HCT116 (cell line): ENCODE measurements around the gene MEF2B. TPM values are rescaled to one million over a fixed set of nuclear protein-coding genes. Genes with fewer than 3 reads are reported as not detected.

Experiments used
- ATAC-seq: fragments of 200-7000 bp; cut with Tn5 transposase; 2 replicates; pipeline ENCODE4 v1.9.1; 2020; ENCODE audit warnings: mild to moderate bottlenecking, moderate library complexity
- BruUV-seq: library from RNA; stranded (reverse); fragments of 400-500 nt; replicated peaks from 2 replicates; lab custom pipeline; 2021; lab: Mats Ljungman, UMichigan
- CTCF ChIA-PET: fragments of 300-600 bp; sonication (Branson Sonifier 250); formaldehyde crosslinking; loops from one replicate; lab custom pipeline; 2021; ENCODE audit warnings: antibody characterized with exemption; lab: Charles Lee
- POLR2A ChIA-PET: fragments of 300-600, 350-600 bp; sonication (Branson Sonifier 250); formaldehyde crosslinking; loops from one replicate; lab custom pipeline; 2021; ENCODE audit warnings: antibody characterized with exemption; lab: Charles Lee
- RAD21 ChIA-PET, 2 experiments: fragments of 300-600 bp; sonication (Branson Sonifier 250); formaldehyde crosslinking; loops; one replicate each; lab custom pipeline; 2023; ENCODE audit warnings: low total read pairs in 2 of 2; ENCODE audit not compliant: uncharacterized antibody in 2 of 2, unreplicated experiment in 2 of 2, low non-redundant PET in 1 of 2; lab: Charles Lee
- DNase-seq: peaks from one replicate; pipeline ENCODE4 v3.0.0-alpha.2; 2010; ENCODE audit warnings: low read depth, low spot score
- H2AFZ ChIP-seq: fragments of 200-600 bp; shearing (Covaris generic), sonication (generic); 2 replicates; pipeline ENCODE4 v1.6.1; 2017; ENCODE audit warnings: low read depth, mixed run types, mixed read lengths, antibody characterized with exemption, low read length; ENCODE audit not compliant: poor library complexity, severe bottlenecking
- H3K27ac ChIP-seq: 2 replicates; pipeline ENCODE4 v1.5.1; 2012; ENCODE audit warnings: low read depth, low read length
- H3K27me3 ChIP-seq: fragments of 200-600 bp; sonication (generic); 2 replicates; pipeline ENCODE4 v1.6.1; 2016; ENCODE audit warnings: mixed run types, low read length, mixed read lengths; ENCODE audit not compliant: insufficient read depth
- H3K36me3 ChIP-seq, 2 experiments: fragments of 200-500 bp in 1 of 2; fragments of 200-600 bp in 1 of 2; sonication (Bioruptor generic) in 1 of 2; sonication (generic) in 1 of 2; 2 replicates each; pipeline versions ENCODE4 v1.5.1 to v1.6.1; 2014 to 2016; ENCODE audit warnings: low read length in 2 of 2, inconsistent platforms in 1 of 2, mixed read lengths in 1 of 2, mixed run types in 1 of 2; ENCODE audit not compliant: insufficient read depth in 2 of 2, control insufficient read depth in 1 of 2
- H3K4me1 ChIP-seq, 2 experiments: fragments of 200-600 bp in 1 of 2; sonication (generic) in 1 of 2; 2 replicates each; pipeline versions ENCODE4 v1.5.1 to v1.6.1; 2012 to 2017; ENCODE audit warnings: low read length in 2 of 2, inconsistent platforms in 1 of 2, mild to moderate bottlenecking in 1 of 2, mixed read lengths in 1 of 2, mixed run types in 1 of 2, moderate library complexity in 1 of 2; ENCODE audit not compliant: insufficient read depth in 2 of 2, control insufficient read depth in 1 of 2
- H3K4me2 ChIP-seq: fragments of 200-600 bp; sonication (generic); 2 replicates; pipeline ENCODE4 v1.6.1; 2017; ENCODE audit warnings: mixed run types, low read length, mixed read lengths
- H3K4me3 ChIP-seq, 2 experiments: fragments of 200-600 bp in 1 of 2; sonication (generic) in 1 of 2; replicated peaks in 1 of 2; 2 replicates each; pipeline ENCODE4 v1.5.1; 2011 to 2016; ENCODE audit warnings: low read length in 2 of 2, control low read depth in 1 of 2, low read depth in 1 of 2, mild to moderate bottlenecking in 1 of 2, mixed read lengths in 1 of 2, mixed run types in 1 of 2
- H3K79me2 ChIP-seq: fragments of 200-600 bp; sonication (generic); 2 replicates; pipeline ENCODE4 v1.6.1; 2017; ENCODE audit warnings: mild to moderate bottlenecking, mixed run types, low read length, moderate library complexity, mixed read lengths; ENCODE audit not compliant: insufficient read depth
- H3K9ac ChIP-seq: fragments of 200-600 bp; sonication (generic); 2 replicates; pipeline ENCODE4 v1.6.1; 2016; ENCODE audit warnings: low read length, mixed read lengths
- H3K9me2 ChIP-seq: fragments of 200-600 bp; sonication (generic), shearing (Covaris generic); 2 replicates; pipeline ENCODE4 v1.6.1; 2017; ENCODE audit warnings: mixed run types, mild to moderate bottlenecking, moderate library complexity; ENCODE audit not compliant: insufficient read depth
- H3K9me3 ChIP-seq, 2 experiments: fragments of 200-500 bp in 1 of 2; fragments of 200-600 bp in 1 of 2; sonication (Bioruptor generic) in 1 of 2; sonication (generic) in 1 of 2; 2 replicates each; pipeline ENCODE4 v1.6.1; 2014 to 2017; ENCODE audit warnings: low read length in 2 of 2, mixed read lengths in 2 of 2, inconsistent platforms in 1 of 2, low read depth in 1 of 2, mild to moderate bottlenecking in 1 of 2, mixed run types in 1 of 2, moderate library complexity in 1 of 2; ENCODE audit not compliant: control insufficient read depth in 1 of 2, insufficient read depth in 1 of 2
- H4K20me1 ChIP-seq: fragments of 200-600 bp; sonication (generic), shearing (Covaris generic); 2 replicates; pipeline ENCODE4 v1.6.1; 2017; ENCODE audit warnings: mixed run types, mild to moderate bottlenecking, moderate library complexity; ENCODE audit not compliant: insufficient read depth
- CBX3 ChIP-seq: IDR thresholded peaks from 2 replicates; pipeline ENCODE4 v1.6.1; 2012; ENCODE audit warnings: low read depth
- CEBPB ChIP-seq: IDR thresholded peaks from 2 replicates; pipeline ENCODE4 v1.6.1; 2012; ENCODE audit warnings: low read depth
- CTCF ChIP-seq, 3 experiments: fragments of 200-600 bp in 1 of 3; sonication (generic) in 1 of 3; IDR thresholded peaks in 2 of 3; conservative IDR thresholded peaks in 1 of 3; 2 replicates each; pipeline ENCODE4 v1.5.1; 2012 to 2017; ENCODE audit warnings: low read depth in 2 of 3, low read length in 2 of 3, antibody characterized with exemption in 1 of 3, borderline replicate concordance in 1 of 3, control low read depth in 1 of 3, mild to moderate bottlenecking in 1 of 3, mixed read lengths in 1 of 3, mixed run types in 1 of 3, moderate library complexity in 1 of 3; ENCODE audit not compliant: insufficient read depth in 1 of 3
- EGR1 ChIP-seq: IDR thresholded peaks from 2 replicates; pipeline ENCODE4 v1.6.1; 2012; ENCODE audit warnings: low read depth
- ELF1 ChIP-seq: IDR thresholded peaks from 2 replicates; pipeline ENCODE4 v1.6.1; 2012; ENCODE audit warnings: low read depth, borderline replicate concordance
- EZH2 ChIP-seq: fragments of 200-600 bp; sonication (generic); IDR thresholded peaks from 2 replicates; pipeline ENCODE4 v1.6.1; 2017; ENCODE audit warnings: antibody characterized with exemption, mixed run types
- FOSL1 ChIP-seq: IDR thresholded peaks from 2 replicates; pipeline ENCODE4 v1.6.1; 2012; ENCODE audit warnings: low read depth
- POLR2A ChIP-seq: IDR thresholded peaks from 2 replicates; pipeline ENCODE4 v1.7.0; 2011; ENCODE audit warnings: borderline replicate concordance; ENCODE audit not compliant: insufficient read depth, insufficient read length; ENCODE audit errors: extremely low read depth
- POLR2AphosphoS5 ChIP-seq: IDR thresholded peaks from 2 replicates; pipeline ENCODE4 v1.6.1; 2011; ENCODE audit warnings: mild to moderate bottlenecking, low read depth, low read length, moderate library complexity
- RAD21 ChIP-seq: IDR thresholded peaks from 2 replicates; pipeline ENCODE4 v1.6.1; 2012; ENCODE audit warnings: low read depth, mild to moderate bottlenecking
- SP1 ChIP-seq: IDR thresholded peaks from 2 replicates; pipeline ENCODE4 v1.6.1; 2012; ENCODE audit warnings: low read depth
- TCF7L2 ChIP-seq: IDR thresholded peaks from 2 replicates; pipeline ENCODE4 v1.7.0; 2011; ENCODE audit warnings: borderline replicate concordance, inconsistent platforms; ENCODE audit not compliant: insufficient read depth, insufficient read length; ENCODE audit errors: extremely low read depth
- YY1 ChIP-seq: IDR thresholded peaks from 2 replicates; pipeline ENCODE4 v1.6.1; 2011; ENCODE audit warnings: low read length, low read depth, moderate library complexity, mild to moderate bottlenecking; ENCODE audit not compliant: insufficient replicate concordance; ENCODE audit errors: extremely low read depth
- ZBTB33 ChIP-seq: IDR thresholded peaks from 2 replicates; pipeline ENCODE4 v1.6.1; 2011; ENCODE audit warnings: mild to moderate bottlenecking, low read length, moderate library complexity; ENCODE audit not compliant: insufficient replicate concordance; ENCODE audit errors: extremely low read depth
- ZFX ChIP-seq: fragments of 450-650 bp; IDR thresholded peaks from 2 replicates; pipeline ENCODE4 v1.6.1; 2017
- ZNF274 ChIP-seq: fragments of 200-500 bp; sonication (Bioruptor generic); IDR thresholded peaks from 2 replicates; pipeline ENCODE4 v1.6.1; 2014; ENCODE audit warnings: mild to moderate bottlenecking, low read depth, low read length, inconsistent platforms
- intact Hi-C: fragments of 100-400 bp; cut with micrococcal nuclease; formaldehyde crosslinking; loops from 2 replicates; pipeline ENCODE4 v1.10.0; 2022
- total RNA-seq: library from RNA; stranded (reverse); gene quantifications from one replicate; pipeline ENCODE4 v1.2.1, GENCODE V29; 2021; ENCODE audit not compliant: unreplicated experiment
- TF ChIP-seq, protein P1 (sequence below): IDR thresholded peaks from 2 replicates; pipeline ENCODE4 v1.6.1; 2012

The MEF2B gene
- total RNA-seq, 1 experiment from 2014 or later, result 7.9 TPM

GRCh38 chr19:19165396-19165795 is 4.7 kb downstream of the MEF2B start:
- no peak overlapping the region for H3K4me3 ChIP-seq
- POLR2A ChIA-PET, result no interaction called here
- H3K36me3 ChIP-seq, result no peaks in the 10 kb centered on the region
- no peaks in the 10 kb centered on the region for H3K79me2 ChIP-seq
- no peak overlapping the region for H3K27ac ChIP-seq
- H3K9me3 ChIP-seq, result no peaks in the 10 kb centered on the region
- H3K27me3 ChIP-seq, result no peaks in the 10 kb centered on the region
- ATAC-seq (no peak), DNase-seq (no peak)
- TF ChIP-seq ZFX (no peak), YY1 (no peak), EZH2 (no peak), SP1 (no peak), RAD21 (no peak), EGR1 (no peak), CBX3 (no peak)
- H2AFZ ChIP-seq, result no peak overlapping the region
- no TSS peak for BruUV-seq
- RAD21 ChIA-PET, result no interaction called here
- H4K20me1 ChIP-seq, result no peaks in the 10 kb centered on the region
- H3K9me2 ChIP-seq, result no peaks in the 10 kb centered on the region
- CTCF ChIA-PET, result no interaction called here
- no peaks in the 10 kb centered on the region for H3K4me1 ChIP-seq
- H3K4me2 ChIP-seq, result no peak overlapping the region
- intact Hi-C loops, result no loop called here
- no peak overlapping the region for H3K9ac ChIP-seq

DNA sequence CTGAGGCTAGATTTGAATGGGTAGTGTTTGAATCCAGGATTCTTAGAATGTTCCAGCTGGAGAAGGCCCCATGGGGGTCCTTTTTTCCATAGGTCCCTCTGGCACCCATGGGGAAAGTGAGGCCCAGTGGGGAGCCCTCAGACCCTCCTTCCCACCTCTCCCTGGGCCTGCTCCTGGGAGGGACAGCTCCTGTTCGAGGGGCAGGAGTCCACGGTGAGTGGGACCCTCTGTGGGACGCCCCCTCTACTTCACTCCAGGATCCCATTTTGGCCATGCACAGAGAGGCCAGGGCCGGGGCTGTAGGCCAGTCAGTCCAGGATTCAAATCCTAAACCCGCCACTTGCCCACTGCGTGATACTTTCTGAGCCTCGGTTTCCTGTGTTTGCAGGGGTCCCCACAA is 7.6 kb downstream of the MEF2B start:
- Histone ChIP-seq H2AFZ (no peak overlapping the region), H3K36me3 (no peaks in the 10 kb centered on the region), H3K9ac (no peak overlapping the region), H3K4me2 (no peak overlapping the region), H3K27me3 (no peaks in the 10 kb centered on the region), H3K27ac (no peak overlapping the region), H4K20me1 (no peaks in the 10 kb centered on the region), H3K4me3 (no peak overlapping the region), H3K9me2 (no peaks in the 10 kb centered on the region), H3K4me1 (no peaks in the 10 kb centered on the region), H3K79me2 (no peaks in the 10 kb centered on the region), H3K9me3 (no peaks in the 10 kb centered on the region)
- DNase-seq (no peak), ATAC-seq (no peak)
- no peak for TF ChIP-seq ZNF274
- no peak for TF ChIP-seq FOSL1
- no peak for TF ChIP-seq YY1
- no peak for TF ChIP-seq CEBPB
- TF ChIP-seq EGR1, result no peak
- no peak for TF ChIP-seq POLR2AphosphoS5
- TF ChIP-seq ELF1, result no peak
- no peak for TF ChIP-seq POLR2A
- TF ChIP-seq CTCF (IDR thresholded peaks at IDR 0.05 in 2 of 3, conservative IDR thresholded peaks at IDR 0.05 in 1 of 3; ENCODE audit: borderline replicate concordance in 1 of 3, insufficient read depth in 1 of 3, low read depth in 2 of 3, low read length in 2 of 3), result no peak
- TF ChIP-seq ZBTB33, result no peak
- TF ChIP-seq, protein P1, sequence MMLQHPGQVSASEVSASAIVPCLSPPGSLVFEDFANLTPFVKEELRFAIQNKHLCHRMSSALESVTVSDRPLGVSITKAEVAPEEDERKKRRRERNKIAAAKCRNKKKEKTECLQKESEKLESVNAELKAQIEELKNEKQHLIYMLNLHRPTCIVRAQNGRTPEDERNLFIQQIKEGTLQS, result no peak
- TF ChIP-seq TCF7L2, result no peak
- CTCF ChIA-PET, result no interaction called here
- intact Hi-C loops, result no loop called here
- no TSS peak for BruUV-seq
- RAD21 ChIA-PET, result no interaction called here
- POLR2A ChIA-PET, result no interaction called here
